ENCODE data around the gene COQ10A. TPM values are rescaled to one million over a fixed set of nuclear protein-coding genes. Genes with fewer than 3 reads are reported as not detected.
"Not testable (repeated sequence)": the region's sequence is repeated elsewhere in the genome, so short reads cannot be mapped to it uniquely, and the experiment has no call there.

The COQ10A gene
- total RNA-seq, 6 experiments from 2014 or later, result 6.4 to 10.7 (median 8.2) TPM

DNA sequence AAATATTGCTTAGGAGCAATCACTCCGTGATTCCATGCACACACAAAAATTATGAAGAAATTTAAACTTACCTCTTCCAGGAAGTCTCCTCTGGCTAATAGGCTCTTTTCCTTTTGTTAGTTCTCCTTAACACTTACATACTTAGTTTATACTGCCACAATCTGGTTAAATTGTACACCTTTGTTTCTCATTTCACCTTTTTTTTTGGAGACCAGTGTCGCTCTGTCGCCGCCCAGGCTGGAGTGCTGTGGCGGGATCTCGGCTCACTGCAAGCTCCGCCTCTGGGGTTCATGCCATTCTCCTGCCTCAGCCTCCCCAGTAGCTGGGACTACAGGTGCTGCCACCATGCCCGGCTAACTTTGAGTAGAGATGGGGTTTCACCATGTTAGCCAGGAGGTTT lies 6.4 kb upstream of the COQ10A start:
- no peak overlapping the region for H3K4me3 Mint-ChIP-seq
- peaks cover 2% of the 10 kb centered on the region; the same call in 1 of the 2 replicates for H3K27me3 Mint-ChIP-seq (ENCODE audit: insufficient read depth)
- no peaks in the 10 kb centered on the region for H3K9me3 Mint-ChIP-seq
- no peak for DNase-seq
- TF ChIP-seq, protein P1, sequence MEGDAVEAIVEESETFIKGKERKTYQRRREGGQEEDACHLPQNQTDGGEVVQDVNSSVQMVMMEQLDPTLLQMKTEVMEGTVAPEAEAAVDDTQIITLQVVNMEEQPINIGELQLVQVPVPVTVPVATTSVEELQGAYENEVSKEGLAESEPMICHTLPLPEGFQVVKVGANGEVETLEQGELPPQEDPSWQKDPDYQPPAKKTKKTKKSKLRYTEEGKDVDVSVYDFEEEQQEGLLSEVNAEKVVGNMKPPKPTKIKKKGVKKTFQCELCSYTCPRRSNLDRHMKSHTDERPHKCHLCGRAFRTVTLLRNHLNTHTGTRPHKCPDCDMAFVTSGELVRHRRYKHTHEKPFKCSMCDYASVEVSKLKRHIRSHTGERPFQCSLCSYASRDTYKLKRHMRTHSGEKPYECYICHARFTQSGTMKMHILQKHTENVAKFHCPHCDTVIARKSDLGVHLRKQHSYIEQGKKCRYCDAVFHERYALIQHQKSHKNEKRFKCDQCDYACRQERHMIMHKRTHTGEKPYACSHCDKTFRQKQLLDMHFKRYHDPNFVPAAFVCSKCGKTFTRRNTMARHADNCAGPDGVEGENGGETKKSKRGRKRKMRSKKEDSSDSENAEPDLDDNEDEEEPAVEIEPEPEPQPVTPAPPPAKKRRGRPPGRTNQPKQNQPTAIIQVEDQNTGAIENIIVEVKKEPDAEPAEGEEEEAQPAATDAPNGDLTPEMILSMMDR (IDR thresholded peaks at IDR 0.05), result no peak
- peak overlapping the region; percentile 89; the same call in 1 of the 2 replicates for H3K27ac Mint-ChIP-seq
- H3K4me1 Mint-ChIP-seq (ENCODE audit: low read depth), result peaks cover 48% of the 10 kb centered on the region
- H3K36me3 Mint-ChIP-seq (ENCODE audit: low read depth), result peaks cover 25% of the 10 kb centered on the region

DNA sequence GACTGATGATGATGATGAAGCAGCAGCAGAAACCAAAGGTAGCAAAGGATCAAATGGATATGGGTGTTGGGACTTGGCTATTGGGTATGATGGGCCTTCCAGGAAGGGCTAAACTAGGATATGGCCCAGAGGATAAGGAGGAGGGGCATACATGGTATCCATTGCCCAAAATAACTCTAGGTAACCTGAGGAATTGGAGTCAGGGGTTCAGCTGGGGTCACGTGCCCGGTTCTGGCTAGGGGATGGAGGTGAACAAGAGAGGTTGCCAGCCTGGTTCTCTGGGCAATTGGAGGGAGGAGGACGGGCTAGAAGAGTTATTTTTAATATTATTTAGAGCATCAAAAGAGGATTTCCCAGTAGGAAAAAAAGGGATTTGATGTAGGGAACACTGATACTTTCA lies 5.8 kb upstream of the COQ10A start:
- DNase-seq, result no peak
- Mint-ChIP-seq H3K27me3 (ENCODE audit: insufficient read depth) (peaks cover 2% of the 10 kb centered on the region; the same call in 1 of the 2 replicates), H3K4me3 (no peak overlapping the region), H3K4me1 (ENCODE audit: low read depth) (peaks cover 51% of the 10 kb centered on the region), H3K9me3 (no peaks in the 10 kb centered on the region), H3K27ac (peak overlapping the region; percentile 89), H3K36me3 (ENCODE audit: low read depth) (peaks cover 24% of the 10 kb centered on the region)
- TF ChIP-seq, protein P1 (IDR thresholded peaks at IDR 0.05), result no peak

DNA sequence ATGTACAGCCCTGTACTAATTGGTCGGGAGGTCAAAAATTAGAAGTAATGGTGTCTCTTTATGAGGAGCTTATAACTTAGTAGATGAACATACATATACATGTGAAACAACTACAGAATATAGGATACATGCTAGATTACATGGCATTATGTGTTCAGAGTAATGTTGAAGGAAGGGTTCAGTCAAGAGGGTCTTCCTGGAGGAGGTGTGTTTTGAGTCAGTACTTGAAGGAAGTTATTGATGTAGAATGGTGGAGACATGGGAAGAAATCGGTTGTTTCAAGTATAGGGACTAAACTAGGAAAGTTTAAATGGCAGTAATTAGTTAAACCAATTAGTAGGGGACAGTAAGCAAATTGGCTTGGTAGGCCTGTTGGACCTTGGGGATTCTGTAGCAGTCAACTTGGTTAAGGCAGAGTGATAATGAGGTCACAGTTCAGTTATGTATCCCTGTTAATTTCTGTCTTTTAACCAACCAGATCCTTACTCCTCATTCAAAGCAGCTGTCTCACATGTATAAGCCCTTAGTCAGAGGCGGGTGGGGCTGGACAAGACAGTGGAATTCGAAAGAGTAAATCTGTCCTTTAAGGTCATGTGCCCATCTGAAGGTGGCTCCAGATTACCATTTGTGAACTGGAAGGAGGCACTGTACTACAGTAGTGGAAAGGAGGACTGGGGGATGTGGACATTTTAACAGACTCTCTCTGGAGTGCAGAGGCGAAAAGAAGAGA lies 5.1 kb upstream of the COQ10A start:
- Mint-ChIP-seq H3K36me3 (ENCODE audit: low read depth) (peaks cover 17% of the 10 kb centered on the region), H3K27me3 (ENCODE audit: insufficient read depth) (peaks cover 2% of the 10 kb centered on the region; the same call in 1 of the 2 replicates), H3K4me1 (ENCODE audit: low read depth) (peaks cover 49% of the 10 kb centered on the region), H3K27ac (peak overlapping the region; percentile 89), H3K4me3 (peak overlapping the region; percentile 58), H3K9me3 (no peaks in the 10 kb centered on the region)
- TF ChIP-seq, protein P1 (IDR thresholded peaks at IDR 0.05), result no peak
- peak; percentile 84 for DNase-seq

DNA sequence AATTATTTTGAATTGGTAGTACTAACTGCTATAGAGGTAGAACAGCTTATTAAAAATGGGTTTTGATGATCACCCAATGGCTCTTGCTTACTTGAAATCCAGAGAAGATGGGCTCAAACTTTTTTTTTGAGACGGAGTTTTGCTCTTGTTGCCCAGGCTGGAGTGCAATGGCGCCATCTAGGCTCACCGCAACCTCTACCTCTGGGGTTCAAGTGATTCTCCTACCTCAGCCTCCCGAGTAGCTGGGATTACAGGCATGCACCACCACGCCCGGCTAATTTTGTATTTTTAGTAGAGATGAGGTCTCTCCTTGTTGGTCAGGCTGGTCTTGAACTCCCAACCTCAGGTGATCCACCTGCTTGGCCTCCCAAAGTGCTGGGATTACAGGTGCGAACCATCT lies 3.8 kb upstream of the COQ10A start:
- DNase-seq, result not testable (repeated sequence)

DNA sequence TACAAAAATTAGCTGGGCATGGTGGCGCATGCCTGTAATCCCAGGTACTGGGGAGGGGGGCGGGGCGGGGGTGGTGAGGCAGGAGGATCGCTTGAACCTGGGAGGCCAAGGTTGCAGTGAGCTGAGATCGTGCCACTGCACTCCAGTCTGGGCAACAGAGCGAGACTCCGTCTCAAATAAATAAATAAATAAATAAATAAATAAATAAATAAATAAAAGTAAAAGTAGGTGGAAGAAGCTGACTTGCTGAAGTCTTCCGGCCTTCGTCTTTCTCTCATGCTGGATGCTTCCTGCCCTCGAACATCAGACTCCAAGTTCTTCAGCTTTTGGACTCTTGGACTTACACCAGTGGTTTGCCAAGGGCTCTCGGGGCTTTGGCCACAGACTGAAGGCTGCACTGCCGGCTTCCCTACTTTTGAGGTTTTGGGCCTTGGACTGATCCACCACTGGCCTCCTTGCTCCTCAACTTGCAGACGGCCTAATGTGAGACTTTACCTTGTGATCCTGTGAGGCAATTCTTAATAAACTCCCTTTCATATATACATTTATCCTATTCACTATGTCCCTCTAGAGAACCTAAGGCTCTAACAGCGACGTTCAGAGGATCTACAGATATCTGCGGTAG lies 562 bp upstream of the COQ10A start:
- not testable (repeated sequence) for DNase-seq; H3K9me3 Mint-ChIP-seq; H3K36me3 Mint-ChIP-seq (ENCODE audit: low read depth); H3K27me3 Mint-ChIP-seq (ENCODE audit: insufficient read depth)
- peak overlapping the region; percentile 95 for H3K27ac Mint-ChIP-seq
- H3K4me1 Mint-ChIP-seq (ENCODE audit: low read depth), result peaks cover 35% of the 10 kb centered on the region
- peak overlapping the region; percentile 97 for H3K4me3 Mint-ChIP-seq

More for the DNA sequence above, 3.8 kb upstream of the COQ10A start:
- H3K4me3 Mint-ChIP-seq; H3K9me3 Mint-ChIP-seq; H3K27ac Mint-ChIP-seq; H3K27me3 Mint-ChIP-seq (ENCODE audit: insufficient read depth); H3K36me3 Mint-ChIP-seq (ENCODE audit: low read depth): not testable (repeated sequence)
- TF ChIP-seq, protein P1 (IDR thresholded peaks at IDR 0.05), result peak; percentile 47
- peaks cover 51% of the 10 kb centered on the region for H3K4me1 Mint-ChIP-seq (ENCODE audit: low read depth)
